GM19239 (cell line): Measurements from ENCODE around the gene GPR171.

Source experiments
- DNase-seq: peaks from one replicate; pipeline ENCODE4 v3.0.0; 2011; ENCODE audit warnings: low spot score; ENCODE audit not compliant: insufficient read length
- FAIRE-seq: peaks from 2 replicates; lab custom pipeline; 2011; peaks lifted over from hg19 to GRCh38; lab: Jason Lieb, UNC

The GPR171 gene

DNA sequence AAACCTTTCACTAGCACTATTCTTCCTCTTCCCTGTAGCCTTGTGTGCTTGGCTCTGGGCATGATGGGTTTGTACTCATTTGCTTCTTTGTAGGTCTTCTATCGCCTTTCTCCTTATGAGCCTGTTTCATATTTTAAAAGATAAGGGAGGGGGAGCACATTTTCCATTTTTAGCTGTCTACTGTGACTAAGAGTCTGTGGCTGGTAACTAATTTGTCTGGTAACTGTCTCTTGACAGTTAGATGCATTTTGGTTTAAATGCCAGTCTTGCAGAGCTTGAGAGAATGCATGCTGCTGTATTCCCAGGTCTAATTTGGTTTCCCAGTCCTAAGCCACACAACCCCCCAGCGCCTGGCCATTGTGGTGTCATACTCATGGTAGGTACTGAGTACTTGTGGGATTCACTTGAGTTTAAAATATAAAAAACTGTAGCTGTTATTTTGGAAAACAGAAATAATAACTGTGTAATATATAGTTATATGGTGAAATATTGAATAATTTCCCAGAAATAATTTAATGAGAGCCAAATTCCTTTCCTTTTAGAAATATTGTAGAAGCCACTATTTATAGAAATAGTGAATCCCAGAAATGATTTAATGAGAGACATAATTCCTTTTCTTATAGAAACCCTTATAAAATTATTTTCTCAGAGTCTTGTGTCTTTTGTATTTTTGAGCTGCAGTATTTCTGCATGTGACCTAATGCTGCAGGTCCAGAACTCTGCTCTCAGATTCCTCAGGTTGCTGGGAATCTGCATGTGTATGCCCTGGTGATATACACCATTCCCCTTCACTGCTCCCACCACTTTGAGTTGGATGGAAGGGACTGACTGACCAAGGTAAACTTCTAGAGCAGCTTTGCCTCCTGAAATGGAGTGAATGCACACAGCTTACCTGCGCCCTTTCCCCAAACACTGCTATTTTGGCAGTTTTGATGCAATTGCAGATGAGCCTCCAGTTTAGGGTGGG is 13.9 kb upstream of the GPR171 start:
- no peak for FAIRE-seq

GRCh38 chr3:151214459-151214858 is 11.4 kb upstream of the GPR171 start:
- FAIRE-seq, result no peak
- DNase-seq, result no peak

More for the DNA sequence above, 13.9 kb upstream of the GPR171 start:
- no peak for DNase-seq

DNA sequence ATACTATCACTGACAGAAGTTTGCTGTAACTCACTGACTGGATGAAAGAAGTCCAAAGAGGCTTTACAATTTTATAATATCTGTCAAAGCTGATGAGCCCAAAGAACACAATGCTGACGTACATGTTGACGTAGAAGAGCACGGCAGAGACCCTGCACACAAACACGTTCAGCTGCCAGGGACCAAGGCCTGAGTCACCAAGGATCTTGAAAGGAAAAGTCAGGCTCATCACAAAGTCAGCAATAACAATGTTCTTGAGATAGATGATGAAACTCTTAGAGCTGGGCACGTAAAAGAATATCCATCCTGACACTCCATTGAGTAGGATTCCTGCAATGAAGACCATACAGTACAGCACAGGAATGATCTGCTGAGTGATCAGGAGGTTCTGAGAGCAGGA is 10.9 kb upstream of the GPR171 start:
- DNase-seq (no peak), FAIRE-seq (peak; percentile 21)

DNA sequence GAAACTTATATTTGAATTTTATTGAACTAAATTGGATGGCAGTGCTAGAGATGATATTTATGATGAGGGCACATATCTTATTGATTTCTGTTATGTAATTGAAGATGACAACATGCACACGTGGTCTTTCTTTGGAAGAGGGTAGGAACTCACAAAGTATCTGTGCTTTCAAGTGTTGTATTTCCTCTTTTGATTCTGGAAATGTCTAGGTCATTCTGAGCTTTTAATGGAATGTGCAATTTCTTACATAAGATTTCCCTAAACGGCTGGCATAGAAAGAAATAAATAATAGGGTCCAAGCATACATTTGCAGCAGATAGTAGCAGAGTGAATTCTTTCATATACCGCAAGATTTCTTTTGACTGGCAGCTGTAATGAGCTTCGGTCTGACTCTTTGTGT is 10.1 kb upstream of the GPR171 start:
- FAIRE-seq (no peak), DNase-seq (no peak)

DNA sequence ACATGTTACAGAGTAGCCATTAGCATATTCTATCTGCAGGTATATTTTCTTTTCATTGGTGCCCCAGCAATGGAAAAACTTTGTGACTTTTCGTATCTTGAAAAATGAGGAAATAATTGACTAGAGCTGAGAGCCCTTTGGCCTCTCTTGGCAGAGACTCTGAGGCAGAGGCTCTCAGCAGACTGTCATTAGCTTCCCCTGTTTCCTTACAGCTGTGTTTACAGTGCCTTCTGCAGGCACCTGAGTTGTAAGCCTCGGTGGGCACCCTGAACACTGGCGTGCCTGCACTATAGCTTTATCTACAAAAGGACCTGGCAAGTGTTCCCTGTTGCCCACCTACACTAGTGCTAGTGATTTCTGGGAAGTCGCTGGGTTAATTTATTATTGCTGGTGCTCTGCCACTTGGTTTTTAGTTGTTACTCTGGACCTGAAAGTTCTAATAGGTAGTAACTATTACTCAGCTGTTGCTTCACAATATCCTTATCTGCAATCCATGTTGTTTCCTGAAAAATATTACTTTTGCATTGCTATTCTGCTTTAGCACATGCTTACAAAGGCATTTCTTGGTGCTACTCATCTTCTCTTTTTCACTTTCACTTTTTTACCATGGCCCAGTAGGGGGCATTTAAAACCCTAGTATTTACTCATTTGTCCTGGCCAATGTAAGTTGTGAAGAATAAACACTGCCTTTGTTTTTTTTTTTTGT is 7.8 kb upstream of the GPR171 start:
- peak; percentile 81 for FAIRE-seq
- no peak for DNase-seq

DNA sequence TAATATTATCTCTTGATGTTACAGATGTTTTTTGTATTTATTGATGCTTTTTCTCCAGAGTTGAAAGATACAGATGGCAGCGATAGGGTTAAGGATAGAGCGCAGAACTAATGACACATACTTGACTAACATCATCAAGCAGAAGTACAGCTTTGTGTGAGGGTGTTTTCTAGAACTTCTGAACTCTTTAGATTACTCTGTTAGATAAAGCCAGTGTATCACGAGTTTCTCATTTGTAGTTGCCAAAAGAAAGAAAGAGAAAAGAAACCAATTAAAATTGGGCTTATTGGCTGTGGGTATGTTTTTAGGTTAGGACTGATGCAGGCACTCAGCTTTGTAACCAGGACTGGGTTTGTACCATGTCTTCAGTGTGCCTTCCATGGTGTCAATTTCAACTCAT is 6.6 kb upstream of the GPR171 start:
- DNase-seq, result no peak
- FAIRE-seq, result no peak

DNA sequence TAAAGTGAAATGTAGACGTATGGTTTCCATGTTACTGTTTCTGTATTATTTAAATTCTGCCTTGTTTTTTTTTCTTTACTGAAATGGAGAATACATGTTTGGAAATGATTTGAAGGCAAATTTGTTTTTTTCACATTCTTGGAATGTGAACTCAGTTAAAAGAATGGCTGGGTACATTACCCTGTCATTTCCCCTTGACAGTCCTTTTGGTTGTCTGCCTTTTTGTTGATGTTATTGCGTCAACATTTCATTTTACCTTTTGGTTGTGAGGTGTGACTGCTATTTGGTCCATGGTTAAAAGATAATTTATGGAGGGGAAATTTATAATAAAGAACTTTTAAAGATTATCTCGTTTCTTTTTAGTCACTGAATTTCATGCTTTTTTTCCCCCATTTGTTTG is 3.2 kb upstream of the GPR171 start:
- peak; percentile 37 for FAIRE-seq
- DNase-seq, result no peak

DNA sequence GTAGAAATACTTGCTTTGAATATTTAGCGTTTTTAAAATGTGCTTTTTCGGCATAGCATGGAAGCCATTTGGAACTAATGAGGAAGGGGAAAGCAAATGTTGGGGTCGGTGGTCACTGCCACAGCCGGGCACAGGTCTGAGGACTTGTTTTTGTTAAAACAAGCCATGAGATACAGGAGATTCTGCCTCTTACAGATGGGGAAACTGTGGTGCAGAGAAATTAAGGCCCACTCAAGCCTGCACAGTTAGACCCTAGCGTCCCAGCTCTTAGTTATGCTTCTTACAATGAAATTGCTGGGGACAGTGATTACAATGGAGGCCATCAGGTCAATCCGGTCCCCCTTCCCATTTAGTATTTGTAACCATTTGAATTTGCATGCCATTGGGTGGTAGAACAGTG is 2.5 kb upstream of the GPR171 start:
- DNase-seq, result no peak
- FAIRE-seq, result no peak

DNA sequence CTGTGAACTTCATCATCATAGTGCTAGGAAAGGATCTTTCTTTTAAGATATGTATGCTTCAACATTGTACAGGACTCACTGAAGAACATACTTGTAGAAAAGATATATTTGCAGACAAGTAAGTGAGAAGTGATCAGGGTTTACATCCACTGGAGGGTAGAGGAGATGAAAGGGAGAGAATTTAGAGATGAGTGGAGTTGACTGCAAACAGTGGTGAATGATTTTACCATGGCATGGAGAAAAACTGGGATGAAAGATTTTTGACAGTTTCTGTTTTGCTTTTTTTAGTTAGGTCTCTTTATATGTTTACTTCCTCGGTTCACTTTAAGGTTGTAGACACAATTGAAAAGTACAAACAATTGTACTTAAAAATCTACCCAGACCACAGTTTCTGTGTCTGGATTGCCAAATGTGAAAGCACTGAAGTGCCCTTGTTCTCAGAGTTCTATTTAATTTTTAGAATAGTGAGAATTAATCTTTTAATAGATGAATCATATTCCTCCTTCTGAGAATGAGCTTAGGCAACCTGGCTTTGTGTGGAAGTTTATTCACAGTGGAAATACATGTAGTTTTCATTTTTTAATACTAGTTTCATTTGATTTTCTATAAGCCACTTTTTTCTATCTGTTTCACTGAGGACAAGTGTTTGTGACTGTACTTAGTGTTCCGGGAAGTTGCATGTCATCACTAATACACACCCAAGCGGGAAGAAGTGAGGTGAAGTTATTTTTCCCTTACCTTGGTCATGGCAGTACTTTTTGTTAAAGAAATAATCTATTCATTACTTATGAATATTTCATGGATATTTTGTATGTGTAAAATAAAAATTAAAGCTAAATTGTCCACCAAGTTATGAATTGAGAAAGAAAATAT is 1.8 kb upstream of the GPR171 start:
- DNase-seq, result no peak
- FAIRE-seq, result peak; percentile 76

GRCh38 chr3:151201051-151201730 is 1.8 kb downstream of the GPR171 start:
- DNase-seq (no peak), FAIRE-seq (no peak)

GRCh38 chr3:151200586-151200985 is 2.4 kb downstream of the GPR171 start:
- DNase-seq (no peak), FAIRE-seq (peak; percentile 39)

DNA sequence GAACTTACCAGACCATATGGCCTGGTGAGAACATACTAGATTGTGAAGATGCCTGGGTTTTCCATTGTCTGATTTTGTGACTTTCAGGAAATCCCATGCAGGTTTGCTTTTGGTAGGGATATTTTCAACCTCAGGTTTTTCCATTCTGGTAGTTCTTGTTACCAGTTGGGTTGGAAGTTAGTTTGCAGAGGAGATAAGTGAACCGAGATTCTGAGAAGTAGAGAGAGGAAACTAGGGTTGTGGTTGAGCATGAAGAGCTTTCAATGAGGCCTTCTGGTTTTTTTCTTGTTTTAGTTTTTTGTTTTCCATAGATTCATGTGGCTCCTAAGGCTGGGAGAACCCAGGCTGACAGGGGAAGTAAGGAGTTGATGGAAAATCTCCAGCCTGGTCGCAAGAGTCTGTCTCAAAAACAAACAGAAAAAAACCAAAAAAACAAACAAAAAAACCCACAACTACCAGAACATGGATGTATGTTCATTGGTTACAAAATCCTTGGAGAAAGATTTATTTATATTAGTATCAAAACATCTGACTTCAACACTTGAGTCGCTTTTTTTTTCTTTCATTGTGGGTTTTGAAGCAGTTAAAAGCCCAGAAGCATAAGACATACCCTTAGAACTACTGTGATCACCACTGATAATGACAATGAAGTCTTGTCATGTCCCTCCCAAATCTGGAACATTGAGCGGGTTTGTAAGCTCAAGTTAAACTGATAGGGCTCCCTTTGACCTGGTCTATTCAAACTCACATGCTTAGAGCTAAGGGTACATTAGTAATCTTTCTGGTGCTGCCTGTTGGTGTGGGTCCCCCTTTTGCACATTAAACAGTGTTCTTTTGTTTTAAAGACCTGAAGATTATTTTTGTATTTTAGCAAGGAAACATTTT is 3.2 kb downstream of the GPR171 start:
- FAIRE-seq (peak; percentile 65), DNase-seq (no peak)

DNA sequence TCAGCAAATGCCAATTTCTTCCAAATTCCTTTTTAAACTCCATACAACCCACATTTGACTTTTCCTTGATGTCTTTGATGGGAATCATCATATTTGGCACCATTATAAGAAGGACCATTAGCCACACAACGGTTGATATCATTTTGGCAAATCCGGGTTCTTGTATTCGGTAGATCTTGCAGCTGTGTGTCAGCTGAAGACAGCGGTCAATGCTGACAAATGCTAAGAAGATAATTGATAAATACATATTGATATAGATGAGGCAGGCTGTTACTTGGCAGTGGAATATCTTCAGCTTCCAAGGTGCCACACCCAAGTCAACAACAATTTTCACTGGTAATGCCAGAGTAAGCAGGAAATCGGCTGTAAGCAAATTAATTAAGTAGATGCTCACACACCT is 4.2 kb downstream of the GPR171 start:
- FAIRE-seq (no peak), DNase-seq (no peak)

DNA sequence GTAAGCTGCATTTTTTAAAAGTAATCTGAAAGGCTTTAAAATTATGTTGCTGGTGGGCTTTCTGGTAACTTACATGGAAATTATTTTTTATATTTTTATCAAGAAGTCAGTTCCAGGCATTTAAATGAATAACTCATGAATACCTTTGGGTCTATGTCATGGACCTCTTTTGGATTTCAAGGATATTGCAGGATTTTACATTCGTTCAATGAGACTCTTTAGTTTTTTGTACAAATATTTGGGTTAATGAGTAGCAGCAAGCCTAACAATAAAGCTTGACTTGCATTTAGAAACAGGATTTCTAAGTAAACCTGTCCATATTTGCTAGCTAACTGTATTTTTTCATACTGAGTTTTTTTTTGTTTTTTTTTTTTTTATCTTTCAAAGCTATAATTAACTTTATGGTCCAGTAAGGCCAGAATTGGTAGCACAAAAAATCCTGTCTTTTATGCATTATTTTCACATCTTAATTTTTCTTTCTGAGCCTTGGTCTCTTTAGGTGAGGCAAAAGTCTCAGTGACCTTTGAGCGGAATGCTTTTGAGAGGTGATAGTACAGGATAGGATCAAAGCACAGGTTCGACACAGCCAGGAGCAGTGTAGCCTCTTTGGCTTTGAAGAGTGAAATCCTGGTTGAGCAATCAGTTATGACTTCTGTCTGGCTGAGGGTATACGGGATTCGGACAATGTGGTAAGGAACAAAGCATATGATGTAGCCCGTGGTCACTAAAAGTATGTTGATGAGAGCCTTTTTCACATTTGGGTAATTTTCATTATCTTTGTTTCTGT is 4.8 kb downstream of the GPR171 start:
- no peak for DNase-seq
- peak; percentile 33 for FAIRE-seq

- FAIRE-seq (no peak), DNase-seq (no peak)
These were observed 5.8 kb downstream of the GPR171 start for GRCh38 chr3:151197228-151197627.

DNA sequence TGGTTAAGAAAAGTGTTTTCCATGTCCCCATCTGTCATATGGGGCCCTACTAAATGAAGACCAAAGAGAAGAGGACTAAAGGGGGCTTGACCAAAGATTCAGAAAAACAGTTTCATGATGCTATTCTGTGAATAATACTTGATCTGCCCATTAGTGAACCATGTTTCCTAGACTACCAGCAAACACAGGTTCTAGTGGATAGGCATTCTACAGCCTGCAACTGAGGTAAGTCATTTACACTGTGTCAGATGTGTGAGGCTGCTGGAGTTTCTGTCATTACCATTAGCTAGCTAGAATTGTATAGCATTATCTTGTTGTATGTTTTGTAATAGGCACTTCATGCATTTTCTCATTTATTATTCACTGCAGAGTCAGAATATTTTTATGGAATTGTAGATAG is 6.6 kb downstream of the GPR171 start:
- no peak for DNase-seq
- no peak for FAIRE-seq

DNA sequence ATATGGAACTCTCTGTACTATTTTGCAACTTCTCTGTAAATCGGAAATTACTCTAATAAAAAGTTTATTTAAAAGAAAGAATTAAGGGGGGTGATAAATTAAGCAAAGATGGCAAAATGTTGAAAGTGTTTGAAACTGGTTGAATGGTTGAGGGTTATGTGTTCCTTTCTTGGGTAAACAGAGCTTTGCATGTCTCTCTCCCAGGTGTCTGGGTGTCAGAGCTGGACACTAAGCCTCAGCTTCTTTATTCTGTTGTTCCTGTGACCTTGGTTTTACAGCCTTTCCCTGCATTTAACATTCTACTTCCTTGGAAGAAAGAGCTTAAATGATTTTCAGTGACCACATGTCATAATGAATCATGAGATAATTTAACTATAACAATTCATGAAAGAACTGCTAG is 7.2 kb downstream of the GPR171 start:
- FAIRE-seq, result no peak
- no peak for DNase-seq

DNA sequence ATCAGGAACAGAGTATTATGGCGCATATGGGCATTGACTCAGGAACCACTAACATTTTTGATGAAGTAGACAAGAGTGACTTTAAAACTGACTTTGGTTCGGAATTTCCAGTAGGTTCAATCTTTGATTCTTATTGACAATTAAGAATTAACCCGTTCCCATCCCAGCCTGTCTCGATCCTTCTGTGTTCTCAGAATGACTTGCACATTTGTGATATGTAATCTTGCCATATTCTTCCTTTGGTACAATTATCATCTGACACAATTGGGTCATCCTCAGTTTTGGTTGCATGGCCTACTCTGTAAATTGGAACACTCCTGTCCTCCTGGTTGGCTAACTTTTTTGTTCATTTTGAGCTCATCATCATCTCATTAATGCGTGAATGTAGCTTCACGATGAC is 10.5 kb downstream of the GPR171 start:
- no peak for FAIRE-seq
- DNase-seq, result no peak
